GM19397 (cell line): ENCODE results near the gene EYA2.
"Not testable (repeated sequence)": the region's sequence is repeated elsewhere in the genome, so short reads cannot be mapped to it uniquely, and the experiment has no call there.

Experiments used
- ATAC-seq: cut with Tn5 transposase; IDR thresholded peaks from one replicate; pipeline ENCODE4 v1.9.1; 2021; ENCODE audit warnings: mild to moderate bottlenecking, moderate library complexity; ENCODE audit not compliant: unreplicated experiment

EYA2 gene, protein sequence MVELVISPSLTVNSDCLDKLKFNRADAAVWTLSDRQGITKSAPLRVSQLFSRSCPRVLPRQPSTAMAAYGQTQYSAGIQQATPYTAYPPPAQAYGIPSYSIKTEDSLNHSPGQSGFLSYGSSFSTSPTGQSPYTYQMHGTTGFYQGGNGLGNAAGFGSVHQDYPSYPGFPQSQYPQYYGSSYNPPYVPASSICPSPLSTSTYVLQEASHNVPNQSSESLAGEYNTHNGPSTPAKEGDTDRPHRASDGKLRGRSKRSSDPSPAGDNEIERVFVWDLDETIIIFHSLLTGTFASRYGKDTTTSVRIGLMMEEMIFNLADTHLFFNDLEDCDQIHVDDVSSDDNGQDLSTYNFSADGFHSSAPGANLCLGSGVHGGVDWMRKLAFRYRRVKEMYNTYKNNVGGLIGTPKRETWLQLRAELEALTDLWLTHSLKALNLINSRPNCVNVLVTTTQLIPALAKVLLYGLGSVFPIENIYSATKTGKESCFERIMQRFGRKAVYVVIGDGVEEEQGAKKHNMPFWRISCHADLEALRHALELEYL

DNA sequence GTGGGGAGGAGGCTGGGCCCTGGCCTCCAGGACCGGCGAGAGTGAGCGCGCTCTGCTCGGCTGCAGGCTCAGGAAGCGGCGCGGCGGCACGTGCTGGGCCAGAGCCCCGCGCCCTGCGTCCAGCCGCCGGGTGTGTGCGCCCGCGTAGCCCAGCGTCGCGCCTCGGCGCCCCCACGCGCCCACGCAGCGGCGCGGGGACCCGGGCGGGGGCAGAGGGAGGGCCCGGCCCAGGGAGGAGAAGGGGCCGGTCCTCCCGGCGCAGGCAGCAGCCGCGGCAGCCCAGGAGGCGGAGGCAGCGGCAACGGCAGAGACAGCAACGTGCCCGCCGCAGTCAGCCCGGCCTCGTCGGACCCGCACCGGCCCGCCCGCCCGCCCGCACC is at the start of gene EYA2:
Gene EYA2 (plus strand): TSS at position 265 of the 380 bp plus-strand sequence. CDS start 95,168 bp downstream, outside the sequence.
- ATAC-seq, result no peak

DNA sequence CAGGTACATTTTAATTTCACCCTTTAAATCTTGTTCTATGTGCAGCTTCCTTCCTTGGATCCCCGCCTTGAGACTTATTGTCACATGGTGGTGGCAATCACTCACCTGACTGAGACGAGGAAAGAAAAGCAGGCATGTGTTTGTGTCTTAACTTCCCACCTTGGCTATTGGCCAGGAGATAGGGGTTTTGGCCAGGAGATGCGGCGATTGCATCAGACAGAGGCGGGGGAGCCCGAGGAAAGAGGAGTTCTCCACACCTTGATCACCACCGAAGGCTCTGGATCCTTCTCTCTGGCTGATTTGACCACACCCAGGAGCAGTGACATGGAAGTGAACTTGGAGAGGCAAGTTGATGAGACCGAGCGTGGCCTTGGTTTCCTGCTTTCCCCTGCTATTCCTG is 49.7 kb upstream of the EYA2 start:
- ATAC-seq, result no peak

DNA sequence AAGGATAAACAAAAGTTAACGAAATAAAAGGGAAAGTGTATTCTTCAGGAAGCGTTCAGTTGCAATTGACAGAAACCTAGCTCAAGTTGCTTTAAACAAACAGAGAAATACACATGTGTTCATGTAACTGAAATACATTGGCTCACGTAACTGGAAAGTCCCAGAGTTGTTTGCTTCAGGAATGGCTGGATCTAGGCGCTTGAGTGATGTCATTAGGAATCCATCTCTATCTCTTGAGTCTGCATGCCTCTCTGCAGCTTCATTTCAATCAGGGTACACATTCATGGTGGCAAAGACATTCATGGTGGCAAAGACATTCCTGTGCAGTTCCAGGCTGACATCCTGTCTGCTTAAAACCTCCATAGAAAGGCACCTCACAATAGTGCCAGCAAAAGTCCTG is 45.4 kb upstream of the EYA2 start:
- ATAC-seq, result no peak

DNA sequence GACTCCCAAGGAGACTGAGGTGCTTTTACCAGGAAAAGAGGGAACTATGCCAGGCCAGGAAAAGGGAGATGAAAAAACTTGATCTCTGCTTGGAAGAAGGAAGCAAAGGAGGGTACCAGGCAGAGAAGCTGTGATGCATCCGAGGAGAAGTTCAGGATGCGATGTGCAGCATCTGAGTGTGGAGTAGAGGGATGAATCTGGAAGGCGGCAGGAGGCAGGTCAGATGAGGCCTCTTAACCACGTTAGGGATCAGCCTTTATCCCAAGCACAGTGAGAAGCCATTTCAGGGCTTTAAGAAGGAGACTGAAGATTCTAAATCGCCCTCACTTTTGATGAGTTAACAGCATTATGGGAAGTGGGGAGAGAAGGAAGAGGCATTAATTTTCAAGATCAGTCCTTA is 44.9 kb upstream of the EYA2 start:
- no peak for ATAC-seq

DNA sequence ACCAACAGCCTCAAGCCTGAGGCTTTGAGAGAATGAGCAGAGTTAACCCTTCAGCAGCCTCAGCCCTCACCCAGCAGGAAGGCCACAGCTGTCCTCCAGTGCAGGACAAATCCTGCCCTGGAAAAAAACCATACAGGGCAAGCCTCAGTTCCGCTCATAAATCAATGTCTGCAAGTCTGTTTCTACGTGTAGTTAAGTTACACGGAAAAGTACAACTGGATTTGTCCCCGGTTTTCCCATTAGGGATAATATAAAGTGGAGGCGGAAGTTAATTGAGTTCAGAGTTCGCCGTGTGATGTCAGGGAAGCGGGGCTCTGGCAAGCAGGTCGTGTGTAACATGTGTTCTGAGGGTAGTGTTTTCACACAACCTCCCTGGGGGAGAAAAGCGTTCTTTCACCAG is 44.2 kb upstream of the EYA2 start:
- no peak for ATAC-seq

DNA sequence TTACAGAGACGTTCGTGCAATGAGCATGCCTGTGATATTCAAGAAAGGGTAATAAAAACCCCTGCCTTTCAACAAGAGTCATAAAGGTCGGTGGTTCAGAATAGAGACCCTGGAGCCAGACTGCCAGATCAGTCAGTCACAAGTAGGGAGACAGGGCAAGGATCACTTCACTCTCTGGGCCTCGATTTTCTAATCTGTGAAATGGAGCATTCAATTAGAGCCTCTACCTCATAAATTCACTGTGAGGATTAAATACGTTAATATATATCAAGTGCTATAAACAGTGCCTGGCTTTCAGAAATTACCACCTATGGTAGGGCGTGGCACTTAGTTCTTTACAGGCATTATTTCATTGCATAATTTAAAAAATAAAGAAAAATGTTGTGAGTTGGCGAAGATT is 43.7 kb upstream of the EYA2 start:
- ATAC-seq, result no peak

DNA sequence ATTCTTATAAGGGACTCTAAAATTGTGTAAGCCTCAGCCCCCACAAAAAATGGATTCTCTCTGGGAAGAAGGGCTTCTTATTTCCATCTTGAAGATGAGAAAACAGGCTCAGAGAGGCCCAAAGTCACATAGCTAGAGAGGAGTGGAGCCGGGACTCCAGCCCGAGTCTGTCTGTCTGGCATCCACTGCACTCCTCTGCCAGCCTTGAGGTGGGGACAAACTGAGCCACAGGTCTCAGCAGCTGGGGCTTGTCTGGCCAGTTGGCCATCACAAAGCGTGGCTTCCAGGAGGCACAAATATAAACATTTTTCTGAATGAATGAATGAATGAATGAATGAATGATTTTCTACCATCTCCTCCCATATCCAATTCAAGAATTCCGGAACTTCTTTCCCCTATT is 42.9 kb upstream of the EYA2 start:
- ATAC-seq, result no peak

DNA sequence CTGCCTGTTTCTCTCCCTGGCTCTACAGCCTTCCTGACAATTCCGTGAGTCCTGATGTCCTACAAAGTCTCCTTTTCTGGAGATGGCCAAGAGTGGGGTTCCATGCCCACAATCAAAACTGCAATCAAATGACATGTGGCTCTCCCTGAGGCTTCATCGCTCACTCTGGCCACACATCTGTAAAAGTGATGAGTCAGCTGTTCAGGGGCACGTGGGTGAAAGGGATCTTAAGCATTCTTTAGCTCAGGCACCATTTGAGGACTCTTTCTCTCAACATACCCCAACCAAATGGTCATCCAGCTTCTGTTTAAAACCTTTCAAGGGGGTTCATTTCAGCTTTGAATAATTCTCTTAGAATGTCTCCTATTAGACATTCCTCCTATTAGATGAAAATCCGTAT is 42.3 kb upstream of the EYA2 start:
- ATAC-seq, result no peak

DNA sequence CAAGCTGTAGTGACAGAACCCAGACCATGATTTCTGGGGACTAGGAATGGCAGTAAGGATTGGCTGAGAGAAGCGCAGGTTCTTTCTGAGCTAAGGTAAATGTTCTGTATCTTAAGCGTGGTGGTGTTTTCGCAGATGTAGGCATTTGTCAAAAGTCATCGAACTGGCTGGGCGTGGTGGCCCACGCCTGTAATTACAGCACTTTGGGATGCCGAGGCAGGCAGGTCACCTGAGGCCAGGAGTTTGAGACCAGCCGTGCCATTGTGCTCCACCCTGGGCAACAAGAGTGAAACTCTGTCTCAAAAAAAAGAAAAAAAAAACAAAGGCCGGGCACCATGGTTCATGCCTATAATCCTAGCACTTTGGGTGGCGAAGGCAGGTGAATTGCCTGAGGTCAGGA is 40.7 kb upstream of the EYA2 start:
- ATAC-seq, result no peak

DNA sequence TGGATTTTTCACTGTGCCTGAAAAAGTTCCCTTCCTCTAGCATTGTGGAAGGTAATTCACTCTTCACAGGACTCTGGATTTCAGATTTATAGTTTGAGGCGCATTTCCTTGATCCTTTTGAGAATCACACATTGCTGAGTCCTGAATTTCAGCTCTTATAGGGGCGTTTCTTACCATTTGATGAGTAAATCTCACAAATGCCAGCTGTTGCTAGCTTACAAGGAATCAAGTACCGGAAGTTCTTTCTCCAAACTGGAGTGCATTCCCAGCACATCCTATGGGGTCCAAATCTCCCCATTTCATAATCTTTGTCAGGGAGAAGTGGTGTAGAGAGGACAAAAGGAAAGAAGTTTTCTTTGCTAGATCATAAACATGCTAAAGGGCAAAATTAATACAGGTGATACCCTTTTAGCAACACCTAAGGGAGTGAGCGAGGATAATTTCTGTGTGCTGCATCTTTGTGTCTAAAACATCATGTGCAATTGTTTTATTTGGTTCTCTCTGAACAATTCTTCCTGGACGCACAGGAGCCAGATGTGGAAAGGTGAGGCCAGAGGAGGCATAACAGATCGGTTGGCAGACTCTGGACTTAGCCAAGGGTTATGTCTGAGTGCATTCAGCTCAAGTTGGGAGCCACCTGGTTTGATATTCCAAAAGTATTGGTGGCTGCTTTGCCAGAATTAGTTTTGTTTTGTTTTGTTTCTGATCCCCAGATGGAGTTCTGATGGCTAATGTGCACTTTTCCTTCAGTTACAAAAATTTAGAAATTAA is 37.4 kb upstream of the EYA2 start:
- no peak for ATAC-seq

DNA sequence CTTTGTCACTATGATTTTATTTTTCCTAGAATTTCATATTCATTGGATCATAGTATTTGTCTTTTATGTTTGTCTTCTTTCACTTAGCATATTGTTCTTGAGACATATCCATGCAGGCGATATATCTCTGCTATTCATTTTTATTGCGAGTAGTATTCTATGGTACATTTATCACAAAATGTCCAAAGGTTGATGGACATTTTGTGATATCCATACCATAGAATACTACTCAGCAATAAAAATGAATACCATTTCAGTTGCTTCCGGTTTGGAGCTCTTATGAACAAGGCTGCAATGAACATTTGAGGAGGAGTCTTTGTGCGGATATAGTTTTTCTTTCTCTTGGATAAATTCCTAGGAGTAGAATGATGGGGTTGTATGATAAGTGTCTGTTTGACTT is 28.8 kb upstream of the EYA2 start:
- no peak for ATAC-seq

DNA sequence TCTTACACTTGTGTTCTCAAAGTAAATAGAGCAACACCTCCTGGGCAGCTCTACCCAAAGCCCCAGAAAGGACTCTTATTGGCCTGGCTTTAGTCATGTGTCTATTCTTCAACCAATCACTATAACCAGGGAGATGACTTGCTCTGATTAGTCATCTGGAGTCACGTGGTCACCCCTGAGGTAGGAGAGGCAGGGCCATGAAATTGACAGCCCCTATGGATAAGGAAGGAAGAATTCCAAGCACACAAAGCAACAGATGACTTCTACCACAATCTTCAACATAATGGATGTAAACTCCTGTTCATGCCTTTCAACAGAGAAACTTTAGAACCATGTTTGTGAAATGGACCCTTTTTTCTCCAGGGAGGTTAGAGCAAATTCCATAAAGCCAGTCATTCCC is 24.6 kb upstream of the EYA2 start:
- ATAC-seq, result no peak

DNA sequence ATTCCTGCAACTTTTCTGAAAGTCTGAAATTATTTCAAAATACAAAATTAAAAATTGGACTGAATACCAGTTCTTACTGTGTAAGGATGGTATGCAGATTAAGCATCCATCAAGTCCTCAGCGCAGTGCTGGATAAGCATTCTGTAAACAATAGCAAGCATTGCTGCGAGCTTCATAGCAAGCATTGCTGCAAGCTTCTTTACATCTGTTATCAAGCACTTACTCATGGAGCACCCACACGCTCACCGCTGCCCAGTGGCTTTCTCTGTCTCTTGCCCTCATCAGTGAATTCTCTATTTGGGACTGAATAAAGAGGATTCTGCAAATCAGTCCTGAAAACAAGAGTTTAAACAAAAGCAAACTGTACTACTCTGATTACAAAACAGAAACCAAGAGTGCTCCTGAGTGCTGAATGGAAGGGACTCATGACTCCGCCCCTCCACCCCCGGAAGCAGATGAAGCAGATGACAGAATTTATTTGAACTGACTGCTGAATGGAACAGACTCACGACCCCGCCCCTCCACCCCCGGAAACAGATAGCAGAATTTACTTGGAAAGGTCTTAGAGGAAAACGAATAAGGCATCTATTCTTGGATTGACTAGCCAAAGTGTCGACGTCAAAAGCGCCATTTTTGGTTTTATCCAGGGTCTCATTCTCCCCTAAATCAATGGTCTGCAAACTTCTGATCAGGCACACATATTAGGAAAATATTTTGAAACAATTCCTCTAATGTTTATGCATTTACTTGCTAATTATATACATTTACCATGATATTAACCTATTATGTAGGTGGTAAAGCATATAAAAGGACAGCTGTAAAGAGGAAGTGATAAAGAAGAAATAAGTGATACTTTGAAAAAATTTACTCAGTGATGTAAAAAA is 22.1 kb upstream of the EYA2 start:
- ATAC-seq, result no peak

DNA sequence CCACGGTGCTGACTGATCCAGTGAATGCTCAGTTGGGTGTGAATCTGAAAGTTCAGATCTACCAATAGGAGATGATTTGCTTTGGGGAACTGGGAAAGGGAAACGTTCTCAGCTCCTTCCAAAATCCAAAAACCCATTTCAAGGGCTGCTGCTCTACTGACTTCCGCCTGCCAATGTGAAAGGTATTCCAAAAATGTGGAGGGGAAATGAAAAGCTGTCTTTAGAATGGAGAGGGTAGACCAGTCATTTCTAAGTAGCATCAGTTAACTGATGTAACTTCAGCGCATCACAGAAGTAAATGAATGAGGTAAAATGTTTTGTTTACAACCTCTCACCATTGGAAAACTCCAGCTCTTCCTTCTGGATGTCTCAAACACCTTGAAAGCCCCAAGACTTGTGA is 19.6 kb upstream of the EYA2 start:
- no peak for ATAC-seq

DNA sequence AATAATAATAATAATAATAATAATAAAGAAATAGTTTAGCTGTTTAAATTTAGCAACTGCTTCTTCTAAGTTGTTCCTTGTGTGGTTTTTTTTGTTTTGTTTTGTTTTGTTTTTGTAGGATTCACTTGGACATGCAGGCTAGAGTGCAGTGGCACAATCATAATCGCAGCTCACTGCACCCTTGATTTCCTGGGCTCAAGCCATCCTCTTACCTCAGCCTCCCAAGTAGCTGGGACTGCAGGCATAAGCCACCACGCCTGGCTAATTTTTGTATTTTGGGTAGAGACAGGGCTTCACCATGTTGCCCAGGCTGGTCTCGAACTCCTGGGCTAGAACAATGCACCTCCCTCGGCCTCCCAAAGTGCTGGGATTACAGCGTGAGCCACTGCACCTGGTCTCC is 15.3 kb upstream of the EYA2 start:
- no peak for ATAC-seq

DNA sequence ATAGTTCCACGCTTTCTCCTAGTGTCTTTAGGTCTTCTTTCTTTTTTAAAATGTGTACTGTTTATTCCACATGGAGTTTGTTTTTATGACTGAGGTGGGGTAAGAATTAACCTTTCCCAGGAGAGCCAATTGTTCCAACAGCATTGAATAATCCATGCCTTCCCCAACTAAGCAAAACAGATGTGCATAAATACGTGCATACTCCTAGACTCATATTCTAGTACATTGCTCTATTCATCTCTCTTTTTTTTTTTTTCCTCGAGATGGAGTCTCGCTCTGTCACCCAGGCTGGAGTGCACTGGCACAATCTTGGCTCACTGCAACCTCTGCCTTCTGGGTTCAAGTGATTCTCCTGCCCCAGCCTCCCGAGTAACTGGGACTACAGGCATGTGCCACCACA is 14.7 kb upstream of the EYA2 start:
- not testable (repeated sequence) for ATAC-seq

DNA sequence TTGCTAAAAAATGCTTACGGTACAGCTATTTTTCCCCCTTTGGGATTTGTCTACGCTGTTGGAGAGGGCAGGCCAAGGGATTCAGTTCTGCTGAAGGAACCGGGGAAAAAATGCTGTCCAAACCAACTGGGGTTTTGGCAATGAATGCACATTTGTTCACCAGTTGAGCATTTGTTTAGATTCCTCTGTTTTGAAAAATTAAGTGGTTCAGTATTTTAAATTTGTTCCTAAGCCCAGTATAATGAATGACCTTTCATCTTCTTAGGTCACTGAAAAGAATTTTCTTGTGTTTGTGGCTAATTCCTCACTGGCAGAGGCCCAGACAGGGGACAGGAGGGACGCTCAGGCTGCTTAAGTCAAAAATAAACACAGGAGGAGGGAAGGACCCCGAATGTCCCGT is 10.8 kb upstream of the EYA2 start:
- no peak for ATAC-seq

DNA sequence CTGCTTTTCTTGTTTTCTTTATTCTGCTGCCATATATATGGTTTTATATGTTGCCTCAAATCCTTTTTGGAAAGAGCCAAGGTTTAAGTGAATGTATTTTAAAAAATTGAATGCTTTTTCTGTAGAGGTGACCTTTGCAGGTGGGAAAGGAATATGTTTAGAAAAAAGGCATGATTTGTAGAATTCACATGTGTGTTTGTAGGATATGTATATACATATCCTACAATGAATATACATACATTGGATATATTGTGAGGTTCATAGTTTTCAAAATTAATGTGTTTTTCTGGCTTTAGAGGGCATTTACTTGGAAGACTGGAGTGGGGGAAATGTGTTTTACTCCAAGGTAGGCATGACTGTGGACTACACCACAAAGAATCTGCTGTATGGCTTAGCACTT is 4.0 kb upstream of the EYA2 start:
- no peak for ATAC-seq

DNA sequence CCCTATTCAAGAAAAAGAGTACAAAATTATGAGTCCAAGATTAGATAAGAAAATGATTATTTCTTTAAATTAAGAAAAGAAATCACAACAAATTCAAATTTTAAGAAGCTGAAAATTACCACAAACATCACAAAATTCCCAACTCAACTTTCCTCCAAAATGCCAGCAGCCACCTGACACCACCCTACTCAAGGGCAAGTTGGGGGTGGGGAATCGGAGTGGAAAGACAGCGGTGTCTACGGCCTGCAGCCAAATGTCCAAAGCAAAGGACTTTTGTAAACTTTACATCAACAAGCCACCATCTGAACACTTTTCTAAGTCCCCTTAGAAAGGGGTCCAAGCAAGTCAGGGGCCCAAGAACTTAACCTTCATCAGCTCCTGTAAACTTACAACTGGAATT is 1.6 kb upstream of the EYA2 start:
- ATAC-seq, result no peak

DNA sequence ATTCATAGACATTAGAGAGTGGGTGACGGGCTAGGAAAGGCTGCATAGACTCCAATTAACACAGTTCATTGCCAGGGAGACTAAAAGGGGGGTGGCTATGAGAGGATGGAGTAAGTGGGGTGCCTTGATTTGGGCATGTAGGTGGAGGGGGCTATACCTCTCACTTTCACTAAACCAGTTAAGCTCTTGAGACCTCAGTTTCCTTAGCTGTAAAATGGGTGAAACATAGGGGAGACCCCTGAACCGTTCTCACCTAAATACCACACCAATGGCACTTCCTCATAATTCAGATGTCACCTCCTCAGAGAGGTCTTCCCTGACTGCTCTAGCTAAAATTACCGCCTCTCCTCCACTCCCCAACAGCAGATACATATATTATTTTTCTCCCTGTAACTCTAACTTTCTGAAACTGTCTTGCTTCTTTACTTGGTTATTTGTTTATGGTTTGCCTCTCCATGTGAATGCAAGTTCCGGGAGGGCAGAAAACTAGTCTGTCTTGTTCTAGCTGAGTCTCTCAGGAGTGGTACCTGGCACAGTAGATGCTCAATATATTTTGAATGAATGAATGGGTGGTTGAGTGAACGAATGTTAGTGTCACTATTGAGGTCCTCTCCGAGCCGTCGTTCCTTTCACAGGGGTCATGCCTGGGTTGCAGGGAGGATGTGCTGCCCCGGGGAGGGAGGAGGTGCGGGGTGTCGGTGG is 615 bp upstream of the EYA2 start:
- ATAC-seq, result no peak
